Endothelial cell of umbilical vein (primary cell): ENCODE measurements around the gene CYP27C1. TPM values are rescaled to one million over a fixed set of nuclear protein-coding genes. Genes with fewer than 3 reads are reported as not detected.

Experiments
- BruUV-seq: library from RNA; stranded (reverse); fragments of 400-500 nt; replicated peaks from 2 replicates; lab custom pipeline; 2021; lab: Mats Ljungman, UMichigan
- CTCF ChIA-PET: fragments of 300-600, 350-600 bp; sonication (Branson Sonifier 250); formaldehyde crosslinking; loops from one replicate; lab custom pipeline; 2021; ENCODE audit warnings: antibody characterized with exemption, inconsistent platforms; lab: Charles Lee
- POLR2A ChIA-PET: fragments of 300-600, 350-600 bp; sonication (Branson Sonifier 250); formaldehyde crosslinking; loops from one replicate; lab custom pipeline; 2021; ENCODE audit warnings: antibody characterized with exemption, inconsistent platforms; lab: Charles Lee
- DNase-seq: peaks from one replicate; pipeline ENCODE4 v3.0.0-alpha.2; 2011; ENCODE audit warnings: low read depth, low spot score
- FAIRE-seq: peaks from 2 replicates; lab custom pipeline; 2011; peaks lifted over from hg19 to GRCh38; lab: Jason Lieb, UNC
- H2AFZ ChIP-seq: 2 replicates; pipeline ENCODE4 v1.6.0; 2012; ENCODE audit warnings: low read depth, low read length, control low read depth, inconsistent platforms
- H3K27ac ChIP-seq: 2 replicates; pipeline ENCODE4 v1.5.1; 2011; ENCODE audit warnings: low read depth, mild to moderate bottlenecking, control low read depth, low read length, moderate library complexity; ENCODE audit not compliant: insufficient read depth
- H3K27me3 ChIP-seq, 2 experiments: 2 replicates each; pipeline versions ENCODE4 v1.6.0 to v1.6.1; 2011; ENCODE audit warnings: low read length in 2 of 2, mixed read lengths in 1 of 2; ENCODE audit not compliant: control insufficient read depth in 2 of 2, insufficient read depth in 2 of 2
- H3K36me3 ChIP-seq, 2 experiments: 2 replicates in 1 of 2; 3 replicates in 1 of 2; pipeline ENCODE4 v1.5.1; 2011; ENCODE audit warnings: low read length in 2 of 2, mild to moderate bottlenecking in 1 of 2, moderate library complexity in 1 of 2; ENCODE audit not compliant: control insufficient read depth in 2 of 2, insufficient read depth in 2 of 2; ENCODE audit errors: extremely low read depth in 1 of 2
- H3K4me1 ChIP-seq: 3 replicates; pipeline ENCODE4 v1.5.1; 2011; ENCODE audit warnings: mild to moderate bottlenecking, low read length; ENCODE audit not compliant: control insufficient read depth, insufficient read depth; ENCODE audit errors: extremely low read depth
- H3K4me2 ChIP-seq: 2 replicates; pipeline ENCODE4 v1.6.1; 2011; ENCODE audit warnings: low read length, control low read depth, mixed read lengths; ENCODE audit not compliant: insufficient read depth
- H3K4me3 ChIP-seq, 3 experiments: fragments of 200-600 bp in 1 of 3; sonication (generic), shearing (Covaris generic) in 1 of 3; replicated peaks in 1 of 3; 2 replicates each; pipeline ENCODE4 v1.5.1; 2011 to 2016; ENCODE audit warnings: control low read depth in 3 of 3, low read length in 3 of 3, mild to moderate bottlenecking in 2 of 3, inconsistent platforms in 1 of 3, low read depth in 1 of 3, moderate library complexity in 1 of 3; ENCODE audit not compliant: insufficient read depth in 1 of 3
- H3K79me2 ChIP-seq: 2 replicates; pipeline ENCODE4 v1.6.0; 2012; ENCODE audit warnings: low read length, inconsistent platforms; ENCODE audit not compliant: control insufficient read depth, insufficient read depth
- H3K9ac ChIP-seq: replicated peaks from 2 replicates; pipeline ENCODE3; 2011; ENCODE audit warnings: low read length, control low read depth; ENCODE audit not compliant: insufficient read depth; ENCODE audit errors: extremely low read depth
- H3K9me1 ChIP-seq: replicated peaks from 3 replicates; pipeline ENCODE4 v1.6.0; 2011; ENCODE audit warnings: mild to moderate bottlenecking, low read length; ENCODE audit not compliant: control insufficient read depth, insufficient read depth; ENCODE audit errors: extremely low read depth
- H3K9me3 ChIP-seq: replicated peaks from 2 replicates; pipeline ENCODE4 v1.5.1; 2012; ENCODE audit warnings: low read length, inconsistent platforms; ENCODE audit not compliant: control insufficient read depth, insufficient read depth
- H4K20me1 ChIP-seq: replicated peaks from 2 replicates; pipeline ENCODE3; 2011; ENCODE audit warnings: mild to moderate bottlenecking, low read length; ENCODE audit not compliant: control insufficient read depth, insufficient read depth; ENCODE audit errors: extremely low read depth
- FOS ChIP-seq: IDR thresholded peaks from 2 replicates; pipeline ENCODE4 v1.6.1; 2011; ENCODE audit warnings: mild to moderate bottlenecking, low read length, moderate library complexity, borderline replicate concordance; ENCODE audit not compliant: insufficient read depth
- POLR2AphosphoS5 ChIP-seq: IDR thresholded peaks from 2 replicates; pipeline ENCODE4 v1.6.1; 2012; ENCODE audit warnings: low read depth, mild to moderate bottlenecking, control low read depth, low read length, moderate library complexity; ENCODE audit not compliant: insufficient read depth
- dilution Hi-C: fragments of 300-500 bp; cut with MboI; formaldehyde crosslinking; loops from one replicate; pipeline ENCODE4 v1.15.0; 2019; ENCODE audit warnings: low sequenced_read_pairs; ENCODE audit not compliant: extremely low pct_ligation_motif_present
- intact Hi-C: fragments of 100-400 bp; cut with micrococcal nuclease; formaldehyde crosslinking; loops from one replicate; pipeline ENCODE4 v1.10.0; 2022
- polyA plus RNA-seq, 4 experiments: library from polyadenylated mRNA; depleted of rRNA in 3 of 4; stranded (reverse) in 3 of 4; unstranded in 1 of 4; fragments of >200 nt; gene quantifications; 2 replicates each; pipeline versions ENCODE4 v1.2.1 to v1.2.3, GENCODE V29; 2011 to 2012; ENCODE audit warnings: missing spikeins in 1 of 4
- total RNA-seq: library from RNA; stranded (reverse); gene quantifications from 2 replicates; pipeline ENCODE4 v1.2.3, GENCODE V29; 2021
- TF ChIP-seq, protein P1 (sequence below): IDR thresholded peaks from 2 replicates; pipeline ENCODE4 v1.6.1; 2011; ENCODE audit not compliant: insufficient read depth, insufficient read length

The CYP27C1 gene
- total and polyA plus RNA-seq, 2 donors (not counting 3 experiments of a cell fraction or from before 2014, with no cell fraction given), result not detected

DNA sequence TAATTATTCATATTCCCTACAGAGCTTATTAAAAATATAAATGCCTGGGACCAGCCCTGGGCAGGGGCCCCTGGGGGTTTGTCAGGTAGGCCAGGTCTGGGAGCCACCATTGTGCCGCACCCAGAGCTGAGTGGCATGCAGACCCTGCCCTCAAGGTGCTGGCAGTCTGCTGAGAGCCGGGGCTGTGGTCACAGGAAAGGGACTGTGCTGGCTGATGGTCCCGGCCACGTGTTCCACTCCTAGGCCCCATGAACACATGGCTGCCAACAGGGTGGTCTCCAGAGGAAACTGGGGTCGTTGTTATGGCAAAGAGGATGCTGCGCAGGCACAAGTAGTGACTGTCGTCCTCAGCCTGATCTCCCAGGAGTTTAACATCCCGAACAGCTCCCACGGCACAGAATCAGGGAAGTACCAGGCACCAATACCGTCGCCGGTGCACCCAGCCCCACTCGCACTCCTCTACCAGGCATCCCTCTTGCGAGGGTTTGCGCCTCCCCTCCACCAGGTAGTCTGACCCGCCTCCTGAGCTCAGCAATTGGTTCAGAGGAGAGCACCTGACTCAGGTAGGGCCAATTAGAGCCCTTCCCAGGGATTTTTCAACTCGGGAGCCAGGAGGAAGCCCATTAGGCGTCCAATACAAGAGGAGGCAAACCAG, 73.9 kb downstream of the CYP27C1 start:
- Histone ChIP-seq H3K4me1 (peaks cover 24% of the 10 kb centered on the region), H3K9ac (no peak overlapping the region), H3K79me2 (no peaks in the 10 kb centered on the region), H3K36me3 (no peaks in the 10 kb centered on the region), H3K9me1 (no peaks in the 10 kb centered on the region), H3K27me3 (no peaks in the 10 kb centered on the region), H3K4me2 (no peak overlapping the region), H4K20me1 (no peaks in the 10 kb centered on the region), H3K27ac (no peak overlapping the region), H3K9me3 (no peaks in the 10 kb centered on the region), H2AFZ (no peak overlapping the region), H3K4me3 (no peak overlapping the region)
- no TSS peak for BruUV-seq
- no peak for FAIRE-seq
- intact Hi-C loops (no loop called here), dilution Hi-C loops (no loop called here)
- no peak for TF ChIP-seq POLR2AphosphoS5
- DNase-seq, result no peak
- ChIA-PET CTCF (interaction anchor here (0.7 to 3.7 kb wide), 6 partner anchors 13 to 78 kb away, joined by 3 to 18 read pairs (median 4); partner anchors contain the start of gene BIN1), POLR2A (no interaction called here)

DNA sequence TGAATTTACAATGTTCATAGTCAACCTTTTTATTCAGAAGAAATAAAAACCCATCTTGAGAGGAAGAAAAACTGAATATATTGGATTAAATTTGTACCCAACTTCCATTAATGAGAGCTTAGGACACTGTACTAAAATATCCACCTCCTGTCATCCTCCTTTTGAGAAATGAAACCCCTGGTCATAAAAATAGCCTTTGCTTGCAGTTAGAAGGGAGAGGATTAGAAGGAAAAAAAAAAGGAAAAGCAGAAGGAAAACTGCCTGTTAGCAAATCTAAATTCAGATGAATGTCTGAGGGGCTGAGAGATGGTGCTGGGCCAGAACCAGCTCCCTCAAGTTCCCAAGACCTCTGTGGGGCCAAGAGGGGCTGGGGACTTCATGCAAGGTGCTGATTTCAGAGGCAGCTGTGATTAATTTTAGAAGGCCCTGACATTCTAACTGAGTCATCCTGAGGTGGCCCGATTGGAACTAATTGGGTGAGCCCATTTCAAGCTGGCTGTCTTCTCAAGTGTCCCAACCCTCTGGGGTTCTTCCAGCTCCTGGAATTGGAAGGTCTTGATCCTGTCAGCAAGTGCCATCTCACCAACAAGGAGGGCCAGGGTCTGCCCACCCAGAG, 74.7 kb downstream of the CYP27C1 start:
- no TSS peak for BruUV-seq
- Histone ChIP-seq H3K9me1 (no peaks in the 10 kb centered on the region), H3K4me1 (peaks cover 24% of the 10 kb centered on the region), H3K9ac (no peak overlapping the region), H3K79me2 (no peaks in the 10 kb centered on the region), H2AFZ (peak overlapping the region; percentile 24), H3K36me3 (no peaks in the 10 kb centered on the region), H3K27me3 (peaks cover 0 to 4% of the 10 kb centered on the region in 2 experiments), H3K4me3 (no peak overlapping the region), H3K4me2 (peak overlapping the region; percentile 4), H3K27ac (peak overlapping the region; percentile 9), H4K20me1 (no peaks in the 10 kb centered on the region), H3K9me3 (no peaks in the 10 kb centered on the region)
- intact Hi-C loops, result loop anchor here (2.0 kb wide), 1 partner anchor 39 kb away; the partner anchor contains the start of gene BIN1
- DNase-seq (peak; percentile 31), FAIRE-seq (peak; percentile 21)
- ChIA-PET POLR2A (no interaction called here), CTCF (interaction anchor here (0.6 to 3.7 kb wide), 8 partner anchors 8 to 77 kb away, joined by 3 to 18 read pairs (median 4); partner anchors contain the start of gene BIN1)
- dilution Hi-C loops, result no loop called here
- TF ChIP-seq, protein P1, sequence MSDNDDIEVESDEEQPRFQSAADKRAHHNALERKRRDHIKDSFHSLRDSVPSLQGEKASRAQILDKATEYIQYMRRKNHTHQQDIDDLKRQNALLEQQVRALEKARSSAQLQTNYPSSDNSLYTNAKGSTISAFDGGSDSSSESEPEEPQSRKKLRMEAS, result no peak
- TF ChIP-seq FOS, result peak; percentile 38
